HG02623 (cell line): Measurements from ENCODE around the gene IQSEC1.

Experiments used
- ATAC-seq: cut with Tn5 transposase; IDR thresholded peaks from one replicate; pipeline ENCODE4 v1.9.1; 2021; ENCODE audit warnings: moderate library complexity; ENCODE audit not compliant: unreplicated experiment

The IQSEC1 gene

DNA sequence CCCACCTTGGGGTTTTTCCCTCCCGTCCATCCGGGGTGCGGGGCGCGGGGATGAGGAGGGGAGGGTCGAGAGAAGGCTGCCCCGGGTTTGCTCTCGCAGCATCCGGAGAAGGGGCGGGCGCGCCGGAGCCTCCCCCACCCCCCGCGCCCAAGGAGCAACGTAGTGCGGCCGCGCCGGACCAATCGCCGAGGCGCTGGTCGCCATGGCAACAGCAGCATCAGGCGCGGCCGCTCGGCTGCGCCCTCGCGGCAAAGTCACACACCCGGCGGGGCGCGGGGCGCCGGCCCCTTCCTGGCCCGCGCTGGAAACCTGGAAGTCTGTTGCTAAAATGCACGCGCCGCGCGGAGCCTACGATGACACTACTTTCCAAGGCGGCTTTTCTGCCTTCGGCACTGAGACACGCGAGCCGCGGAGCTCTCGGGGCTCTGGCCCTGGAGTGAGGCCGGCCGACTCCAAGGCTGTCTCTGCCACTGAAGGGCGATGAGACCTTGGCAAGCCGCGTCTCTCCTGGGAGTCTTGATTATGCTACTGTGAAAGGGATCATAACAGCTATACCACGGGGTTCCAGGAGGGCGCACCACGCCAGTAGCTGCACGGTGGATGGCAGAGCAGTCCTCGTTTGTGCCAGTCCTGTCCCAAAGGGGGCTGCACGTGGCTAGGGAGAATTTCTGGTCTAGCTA is at the start of gene IQSEC1:
Gene IQSEC1, minus strand, starts transcription at position 104 of the 680 bp plus-strand sequence. CDS start 415 bp downstream, outside the sequence.
- ATAC-seq = peak; percentile 58

DNA sequence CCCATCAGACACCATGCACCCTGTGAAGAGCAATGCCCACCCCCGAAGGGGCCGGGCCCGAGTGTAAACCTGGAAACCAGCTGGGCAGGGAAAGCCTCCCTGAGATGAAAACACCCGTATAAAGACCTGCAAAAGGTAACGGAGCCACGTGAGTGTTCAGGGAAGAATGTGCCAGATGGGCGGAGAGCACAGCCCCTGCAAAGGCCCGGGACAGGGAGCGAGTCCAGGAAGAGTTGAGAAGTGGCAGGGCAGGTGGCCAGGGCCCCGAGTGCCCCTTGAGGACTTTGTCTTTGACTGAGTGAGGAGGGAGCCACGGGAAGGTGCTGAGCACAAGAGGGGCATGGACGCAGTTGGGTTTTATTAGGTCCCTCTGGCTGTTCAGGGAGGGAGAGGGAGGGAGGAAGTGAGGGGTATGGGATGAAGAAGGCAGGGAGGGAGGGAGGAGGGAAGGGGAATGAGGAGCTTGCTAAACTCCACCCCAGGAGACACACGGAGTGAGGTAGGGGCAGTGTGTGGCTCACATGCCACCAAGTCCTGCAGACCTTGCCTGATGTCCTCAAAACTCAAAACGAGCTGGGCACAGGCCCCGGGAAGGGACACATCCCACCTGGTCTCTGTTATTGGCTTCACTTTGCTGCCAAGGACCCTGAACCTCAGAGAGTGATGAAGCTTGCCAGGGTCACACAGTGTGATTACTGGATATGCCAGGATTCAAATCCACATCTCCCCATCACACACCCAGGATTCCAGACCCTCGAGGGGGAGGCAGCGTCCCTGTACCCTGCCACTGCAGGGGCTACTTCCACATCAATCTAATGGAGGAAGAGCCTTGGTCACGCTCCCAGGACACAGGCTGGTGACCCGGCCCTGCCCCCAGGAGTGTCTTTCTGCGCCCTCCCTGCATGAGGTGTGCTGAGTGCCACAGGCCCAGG is 49.1 kb upstream of the IQSEC1 start:
- ATAC-seq = no peak

DNA sequence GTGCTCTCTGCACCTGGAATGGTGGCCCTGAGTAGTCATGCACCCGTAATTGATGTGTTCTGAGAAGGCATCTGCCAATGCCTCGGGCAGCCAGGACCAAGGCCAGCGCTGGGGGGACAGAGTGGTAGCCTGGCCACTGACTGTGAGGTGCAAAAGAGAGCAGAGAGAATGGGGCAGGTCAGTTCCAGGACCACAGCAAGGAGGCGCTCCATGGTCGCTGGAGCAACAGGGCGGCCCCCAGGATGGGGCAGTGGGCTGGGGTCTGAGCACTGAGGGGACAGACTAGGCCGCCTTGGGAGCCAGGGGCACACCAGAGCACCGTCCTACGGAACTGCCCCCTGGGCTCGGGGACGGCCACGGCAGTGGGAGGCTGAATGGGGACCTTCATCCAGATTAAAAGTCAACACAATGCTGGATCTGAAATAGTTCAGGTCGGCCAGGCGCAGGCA is 48.3 kb upstream of the IQSEC1 start:
- no peak for ATAC-seq

DNA sequence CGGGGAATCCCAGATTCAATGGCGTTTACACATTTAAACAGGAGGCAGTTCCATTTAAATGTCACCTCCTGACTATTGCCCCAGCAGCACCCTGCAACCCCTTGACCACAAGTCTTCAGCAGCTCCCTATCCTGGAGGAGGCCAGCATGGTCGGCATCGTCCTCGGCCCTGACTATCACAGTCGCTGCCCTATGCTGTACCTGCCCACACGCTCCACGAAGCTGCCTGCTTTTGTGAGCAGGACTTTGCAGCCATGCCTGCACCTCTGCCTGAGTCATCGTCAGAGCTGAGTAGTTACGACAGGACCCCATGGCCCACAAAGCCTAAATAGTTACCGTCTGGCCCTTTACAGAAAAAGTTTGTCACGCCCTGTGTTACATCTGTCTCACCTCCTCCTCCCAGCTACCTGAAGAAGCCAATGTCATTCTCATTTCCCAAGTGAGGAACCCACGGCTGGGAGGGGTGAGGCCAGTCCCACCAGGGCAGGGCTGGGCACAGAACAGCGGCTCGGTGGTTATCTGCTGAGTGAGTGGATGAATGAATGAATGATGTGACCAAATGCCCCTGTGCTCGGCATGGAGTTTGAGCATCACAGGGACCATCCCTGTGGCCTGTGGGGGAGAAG is 47.8 kb upstream of the IQSEC1 start:
- no peak for ATAC-seq

DNA sequence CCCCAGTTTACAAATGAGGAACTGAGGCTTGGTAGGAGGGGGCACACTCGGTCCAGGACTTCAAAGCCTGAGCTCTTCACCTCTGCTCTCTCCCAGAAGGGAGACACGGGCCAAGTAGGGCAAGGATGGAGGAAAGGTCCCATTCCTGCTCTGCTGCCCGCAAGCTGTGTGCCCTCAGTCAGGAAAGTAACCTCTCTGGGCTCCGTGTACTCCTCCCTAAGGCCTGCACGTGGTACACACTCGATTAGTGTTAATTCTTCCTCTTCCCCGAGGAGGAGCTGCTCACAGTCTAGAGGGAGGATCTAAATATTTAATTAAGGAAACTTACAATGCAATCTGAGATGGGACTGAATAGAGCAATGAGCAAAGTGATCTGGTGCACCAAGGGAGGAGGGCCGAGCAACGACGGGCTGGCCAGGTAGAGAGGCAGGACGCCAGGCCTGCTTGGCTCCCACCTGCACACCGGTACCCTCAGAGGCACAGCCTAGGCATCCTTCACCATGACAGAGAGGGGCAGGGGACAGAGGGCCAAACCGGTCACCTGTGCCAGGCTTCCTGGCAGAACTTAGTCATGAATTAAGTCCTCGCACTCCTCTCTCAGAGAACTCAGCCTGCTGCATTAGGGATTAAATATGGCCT is 47.2 kb upstream of the IQSEC1 start:
- ATAC-seq = no peak

DNA sequence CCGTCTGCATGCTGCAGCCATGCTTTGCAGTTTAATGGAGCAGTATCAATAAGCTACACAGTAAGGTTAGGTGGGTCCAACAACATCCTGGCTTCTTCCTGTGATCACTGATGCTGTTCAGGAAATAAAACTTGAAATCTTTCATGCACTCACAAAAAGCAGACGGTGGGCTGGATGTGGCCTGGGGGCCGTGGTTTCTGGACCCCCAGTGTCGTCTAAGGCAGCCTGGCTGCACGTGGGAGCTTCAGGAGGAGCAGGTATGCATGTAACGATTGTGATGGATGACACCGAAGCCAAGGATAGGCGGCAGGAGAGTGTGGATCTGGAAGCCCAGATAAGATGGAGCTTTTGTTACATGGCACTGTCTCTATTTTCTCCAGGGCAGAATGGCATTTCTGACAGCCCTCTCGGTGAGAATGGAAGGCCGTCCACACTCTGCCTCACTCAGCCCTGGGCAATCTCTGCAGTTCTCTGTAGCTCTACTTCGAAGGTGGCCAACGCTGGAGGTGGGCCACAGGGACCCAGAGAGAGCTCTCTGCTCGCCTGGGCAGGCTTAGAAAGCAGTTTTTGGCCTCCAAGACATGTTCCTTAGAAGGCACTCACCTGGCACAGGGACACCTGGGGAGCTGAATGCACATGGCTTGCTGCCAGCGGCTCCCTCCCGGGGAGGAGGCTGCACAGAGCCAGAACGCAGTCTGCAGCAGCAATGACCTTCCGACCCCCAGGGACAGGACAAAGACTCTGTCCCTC is 46.4 kb upstream of the IQSEC1 start:
- no peak for ATAC-seq

DNA sequence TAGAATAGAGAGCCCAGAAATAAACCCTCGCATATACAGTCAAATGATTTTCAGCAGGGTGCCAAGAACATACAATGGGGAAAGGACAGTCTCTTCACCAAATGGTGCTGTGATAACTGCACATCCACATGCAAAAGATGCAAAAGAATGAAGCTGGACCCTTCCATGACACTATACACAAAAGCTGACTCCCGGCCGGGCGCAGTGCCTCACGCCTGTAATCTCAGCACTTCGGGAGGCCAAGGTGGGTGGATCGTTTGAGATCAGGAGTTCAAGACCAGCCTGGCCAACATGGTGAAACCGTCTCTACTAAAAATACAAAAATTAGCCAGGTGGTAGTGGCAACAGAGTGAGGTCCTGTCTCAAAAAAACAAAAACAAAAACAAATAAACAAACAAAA is 43.2 kb upstream of the IQSEC1 start:
- no peak for ATAC-seq

DNA sequence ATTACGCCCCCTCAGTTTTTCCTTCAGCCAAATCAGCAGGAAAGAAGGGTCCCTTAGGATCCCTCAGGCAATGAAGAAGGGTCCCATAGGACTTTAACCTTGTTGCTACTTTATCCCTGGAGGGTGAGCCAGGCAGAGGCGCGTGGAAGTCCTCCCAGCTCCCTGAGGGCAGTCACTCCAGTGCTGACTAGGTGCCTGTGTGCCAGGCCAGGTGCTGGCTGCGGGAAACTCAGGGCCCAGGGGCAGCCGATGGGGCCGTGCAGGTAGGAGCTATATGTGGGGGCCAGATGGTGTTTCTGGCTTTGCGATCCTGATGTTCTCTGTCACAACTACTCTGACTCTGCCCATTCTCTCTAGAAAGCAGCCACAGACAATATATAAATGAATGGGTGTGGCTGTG is 42.8 kb upstream of the IQSEC1 start:
- no peak for ATAC-seq

DNA sequence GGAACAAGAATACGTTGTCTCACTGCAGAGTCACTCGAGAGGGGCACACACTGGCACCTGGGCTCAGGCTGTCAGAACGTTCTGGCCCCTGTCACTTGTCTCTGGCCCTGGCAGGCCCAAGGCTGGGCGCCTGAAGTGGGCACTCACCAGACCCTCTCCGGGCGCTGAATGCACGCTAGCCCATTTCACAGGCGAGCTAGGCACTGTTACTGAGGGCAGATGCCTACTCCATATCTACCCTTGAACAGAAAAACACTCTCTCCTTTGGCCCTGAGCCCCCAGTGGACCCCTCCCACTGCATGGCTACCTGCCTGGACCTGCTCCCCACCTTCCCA is 42.3 kb upstream of the IQSEC1 start:
- ATAC-seq = no peak

DNA sequence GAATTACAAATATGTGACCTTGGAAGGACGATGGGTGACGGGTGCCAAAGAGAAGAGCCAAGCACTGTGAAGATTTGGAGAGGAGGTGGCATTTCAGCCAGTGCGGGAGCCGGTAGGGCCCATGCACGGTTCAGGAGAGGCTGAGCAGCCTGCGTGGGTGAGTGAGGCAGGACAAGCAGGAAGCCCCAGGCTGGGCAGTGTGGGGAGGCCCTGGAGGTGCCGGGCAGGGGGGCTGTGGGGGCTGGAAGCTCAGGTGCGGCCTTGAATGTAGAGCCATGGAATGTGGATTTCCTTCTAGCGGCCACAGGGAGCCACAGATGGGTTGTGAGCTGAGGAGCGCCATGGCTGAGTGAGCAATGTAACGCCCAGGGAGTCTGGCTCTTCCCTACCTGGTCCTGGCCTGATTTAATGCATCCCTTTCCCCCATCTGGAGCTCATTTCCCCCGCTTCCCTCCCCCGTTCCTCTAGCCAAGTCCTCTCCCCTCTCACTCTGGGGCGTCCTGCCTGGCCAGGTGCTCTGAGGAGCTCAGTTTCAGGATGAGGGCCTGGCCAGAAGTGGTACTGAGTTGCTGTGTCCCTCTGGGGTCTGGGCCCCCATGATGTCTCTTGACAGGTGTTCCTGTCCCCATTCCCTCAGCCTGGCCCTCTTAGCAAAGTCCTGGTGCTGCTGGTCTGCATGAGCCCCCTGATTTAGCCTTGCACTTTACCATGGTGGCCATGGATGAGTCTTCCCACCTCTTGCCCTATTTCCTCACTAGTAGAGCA is 41.8 kb upstream of the IQSEC1 start:
- ATAC-seq = no peak

DNA sequence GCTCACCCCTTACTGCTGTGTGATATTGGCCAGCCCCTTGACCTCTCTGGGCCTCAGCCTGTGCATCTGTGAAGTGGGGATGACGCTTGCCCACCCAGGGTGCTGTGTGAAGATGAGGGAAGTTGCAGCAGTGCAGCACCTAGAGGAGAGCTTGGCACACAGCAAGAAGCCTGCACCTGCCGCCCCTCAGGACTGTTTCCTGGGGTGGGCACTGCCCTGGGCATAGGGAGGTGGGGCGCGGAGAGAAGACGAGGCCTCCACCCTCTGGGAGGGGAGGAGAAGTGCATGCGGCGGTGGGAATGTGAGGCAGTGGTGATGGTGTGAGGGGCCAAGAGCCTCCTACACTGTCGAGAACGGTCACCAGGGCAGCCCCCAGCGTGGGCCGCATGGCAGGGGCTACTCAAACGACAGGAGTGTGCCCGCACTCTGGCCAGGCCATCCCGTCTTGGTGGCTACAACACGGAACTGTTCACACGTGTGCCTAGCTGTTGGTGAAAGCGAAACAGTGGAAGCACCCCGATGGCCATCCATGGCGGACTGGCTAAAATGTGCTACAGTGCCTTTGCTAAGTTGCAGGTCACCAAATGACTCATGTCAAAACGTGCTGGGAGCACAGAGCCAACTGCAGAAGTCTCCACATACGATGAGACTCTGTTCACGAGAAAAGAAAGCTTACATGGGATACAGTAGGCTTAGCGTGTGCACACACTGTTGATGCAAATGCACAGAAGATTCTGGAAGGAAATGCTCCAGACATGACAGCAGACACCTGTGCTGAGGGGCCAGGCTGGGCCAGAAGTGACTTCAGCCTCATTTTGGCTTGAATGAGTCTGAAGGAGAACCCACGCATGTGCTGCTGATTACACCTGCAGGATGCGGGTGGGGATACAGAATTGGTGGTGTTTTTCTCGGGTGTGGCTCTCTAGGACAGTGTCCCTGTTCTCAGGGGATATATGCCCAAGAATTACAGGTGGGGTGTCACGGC is 40.4 kb upstream of the IQSEC1 start:
- ATAC-seq = no peak

DNA sequence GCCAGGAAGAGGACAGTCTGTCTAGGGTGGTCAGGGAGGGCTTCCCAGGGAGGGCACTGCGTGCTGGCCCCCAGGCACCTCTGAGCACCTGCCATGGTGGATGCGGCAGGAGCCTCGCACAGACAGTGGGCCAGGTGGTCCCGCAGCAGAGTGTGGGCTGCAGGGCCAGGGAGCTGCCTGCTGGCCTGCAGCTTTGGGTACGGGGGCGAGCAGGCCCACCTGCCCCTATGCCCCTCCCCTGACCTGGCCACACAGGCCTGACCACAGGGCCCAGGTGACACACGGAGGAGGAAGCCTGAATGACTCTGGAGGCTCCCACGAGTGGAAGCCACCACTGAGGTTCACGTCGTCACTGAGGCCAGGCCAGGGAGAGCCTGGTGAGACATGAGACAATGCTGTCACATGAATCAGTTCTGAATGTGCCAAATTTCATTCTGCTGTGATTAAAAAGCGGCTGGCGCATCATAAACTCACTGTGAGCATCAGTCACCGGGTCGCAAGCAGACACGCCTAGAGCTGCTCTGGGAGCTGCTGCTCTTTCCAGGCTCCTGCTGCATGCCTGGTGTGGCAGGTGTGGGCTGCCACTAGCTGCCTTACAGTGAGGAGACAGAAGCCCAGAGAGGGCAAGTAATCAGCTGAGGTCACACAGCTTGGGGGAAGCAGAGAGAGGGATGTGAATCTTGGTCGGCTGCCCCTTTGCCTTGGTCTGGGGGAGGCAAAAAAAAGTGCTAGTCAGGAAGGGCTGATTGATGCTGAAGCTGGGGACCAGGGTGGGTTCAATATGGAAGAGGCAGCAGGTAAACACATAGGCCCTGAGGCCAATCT is 39.5 kb upstream of the IQSEC1 start:
- no peak for ATAC-seq

DNA sequence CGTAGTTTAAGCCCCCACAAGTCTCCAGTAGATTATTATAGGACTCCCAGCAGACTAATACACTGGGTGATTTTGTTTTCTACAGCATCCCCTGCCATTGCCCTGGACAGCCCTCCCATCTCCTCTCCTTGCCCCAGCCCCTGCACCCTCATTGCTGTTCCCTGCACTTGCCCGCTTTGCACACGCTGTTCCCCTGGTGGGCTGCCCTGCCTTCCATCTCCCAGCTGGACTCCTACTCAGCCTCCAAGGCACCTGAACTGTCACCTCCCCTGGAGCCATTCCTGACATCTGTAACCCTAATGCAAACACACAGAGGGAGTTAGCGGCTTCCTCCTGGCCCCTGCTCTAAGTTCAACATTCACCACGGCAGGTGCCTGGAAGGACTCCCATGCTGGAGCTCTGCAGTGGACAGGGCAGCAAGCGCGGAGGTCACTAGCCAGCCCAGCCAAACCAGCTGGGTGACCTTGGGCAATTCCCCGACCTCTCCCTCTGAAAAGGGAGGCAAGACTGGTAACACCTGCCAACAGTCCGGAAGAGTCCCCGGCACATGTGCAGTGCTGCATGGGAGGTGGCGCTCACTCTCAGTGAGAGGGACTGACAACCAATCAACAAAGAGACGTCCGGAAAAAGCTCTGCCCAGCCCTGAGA is 38.8 kb upstream of the IQSEC1 start:
- ATAC-seq = no peak

DNA sequence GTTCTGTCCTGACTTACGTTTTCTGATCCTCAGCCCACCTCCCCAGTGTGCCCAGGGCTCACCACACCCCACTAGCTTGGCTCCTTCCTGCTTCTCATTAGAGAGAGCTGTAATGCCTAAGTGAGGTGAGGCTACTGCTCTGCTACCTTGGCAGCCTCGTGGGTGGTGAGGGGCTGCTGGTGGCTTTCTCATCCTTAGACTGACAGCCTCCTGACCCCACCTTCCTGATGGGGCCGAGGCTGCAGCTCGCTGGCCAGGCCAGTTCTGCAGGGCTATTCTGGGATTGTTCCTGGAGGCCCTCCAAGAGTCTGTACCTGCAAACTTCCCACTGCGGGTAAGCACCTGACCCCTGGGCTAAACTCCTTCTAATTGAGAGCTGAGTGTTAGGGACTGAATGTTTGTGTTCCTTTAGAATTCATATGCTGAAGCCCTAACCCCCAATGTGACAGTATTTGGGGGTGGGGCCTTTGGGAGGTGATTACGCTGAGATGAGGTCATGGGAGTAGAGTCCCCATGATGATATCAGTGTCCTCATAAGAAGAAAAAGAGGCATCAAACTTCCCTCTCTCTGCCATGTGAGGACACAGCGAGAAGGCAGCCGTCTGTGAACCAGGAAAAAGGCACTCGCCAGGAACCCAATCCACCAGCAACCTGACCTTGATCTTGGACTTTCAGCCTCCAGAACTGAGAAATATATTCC is 38.1 kb upstream of the IQSEC1 start:
- ATAC-seq = peak; percentile 20

DNA sequence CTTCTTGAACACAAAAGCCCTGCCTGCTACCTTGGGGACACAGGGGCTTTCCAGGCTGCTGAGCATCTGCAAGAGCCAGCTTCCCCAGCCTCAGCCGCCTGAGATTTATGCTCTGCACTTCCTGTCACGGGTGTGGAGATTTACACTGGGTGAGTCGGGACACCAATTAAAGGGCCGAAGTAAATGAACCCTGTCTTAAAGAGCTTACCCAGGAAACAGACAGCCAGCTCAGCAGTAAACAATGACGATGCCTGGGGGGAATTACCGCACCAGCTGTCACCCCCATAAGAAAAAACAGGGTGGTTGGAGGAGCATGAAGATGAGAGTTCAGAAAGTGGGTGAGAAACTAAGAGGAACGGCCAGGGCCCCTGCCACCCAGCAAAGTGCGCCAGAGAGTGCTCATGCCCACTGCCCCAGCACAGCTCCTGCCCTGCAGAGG is 37.5 kb upstream of the IQSEC1 start:
- ATAC-seq = peak; percentile 62

DNA sequence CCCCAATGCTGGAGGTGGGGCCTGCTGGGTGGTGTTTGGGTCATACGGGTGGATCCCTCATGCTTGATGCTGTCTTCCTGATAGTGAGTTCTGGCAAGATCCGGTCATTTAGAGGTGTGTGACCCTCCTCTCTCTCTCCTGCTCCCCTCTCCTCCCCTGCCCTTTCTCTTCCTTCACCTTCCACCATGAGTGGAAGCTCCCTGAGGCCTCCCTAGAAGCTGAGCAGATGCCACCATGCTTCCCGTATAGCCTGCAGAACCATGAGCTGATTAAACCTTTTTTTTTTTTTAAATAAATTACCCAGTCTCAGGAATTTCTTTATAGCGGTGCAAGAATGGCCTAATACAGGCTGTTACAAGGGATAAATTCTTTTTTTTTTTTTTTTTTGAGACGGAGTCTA is 36.3 kb upstream of the IQSEC1 start:
- ATAC-seq = no peak

DNA sequence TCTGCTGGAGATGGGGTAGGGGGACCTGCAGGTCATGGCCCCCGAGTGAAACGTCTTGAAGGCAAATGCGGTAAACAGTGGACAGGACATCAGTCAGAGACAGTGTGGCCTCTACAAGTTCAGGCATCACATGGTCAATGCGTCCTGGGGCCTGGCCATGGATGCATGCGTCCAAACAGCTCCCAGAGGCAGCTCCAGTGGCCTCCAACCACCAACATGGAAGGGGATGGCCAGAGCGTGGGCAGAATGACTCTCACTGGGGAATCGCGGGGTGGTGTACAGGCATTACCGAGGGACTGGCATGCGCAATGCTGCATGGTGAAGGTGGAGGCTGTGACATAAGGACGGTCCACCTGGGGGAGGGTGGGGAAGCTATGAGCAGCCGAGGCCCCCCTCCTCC is 35.6 kb upstream of the IQSEC1 start:
- no peak for ATAC-seq
